ENCODE results near the gene OR6C65.

Gene OR6C65

DNA sequence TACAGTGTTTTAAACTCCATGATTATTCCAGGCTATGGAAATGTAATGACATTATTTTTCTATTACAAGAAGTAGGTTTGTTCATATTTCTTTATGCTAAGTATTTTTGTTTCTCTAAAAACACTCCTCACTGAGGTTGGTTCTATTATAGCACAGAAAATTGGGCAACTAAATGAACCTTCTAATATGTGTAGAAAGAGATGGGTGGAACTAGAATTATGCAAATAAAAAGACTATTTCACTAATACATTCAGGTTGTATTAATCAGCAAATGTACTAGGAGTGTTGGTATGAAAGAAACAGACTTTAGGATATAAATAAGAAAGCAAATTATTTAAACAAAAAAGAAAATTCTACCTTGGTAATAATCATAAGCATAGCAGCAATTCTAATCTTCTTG lies 48.5 kb downstream of the OR6C65 start:
- no peak for DNase-seq

Data from T-helper 1 cell (primary cell).